Activated CD8-positive, alpha-beta memory T cell treated with anti-CD3 and anti-CD28 coated beads for 36 hours (primary cell): ENCODE measurements around the gene MSANTD1. TPM values are rescaled to one million over a fixed set of nuclear protein-coding genes. Genes with fewer than 3 reads are reported as not detected.

Experiments
- CTCF ChIA-PET: fragments of 350-600 bp; sonication (Branson Sonifier 250); formaldehyde crosslinking; loops from one replicate; lab custom pipeline; 2021; ENCODE audit warnings: antibody characterized with exemption; lab: Charles Lee
- POLR2A ChIA-PET: fragments of 350-600 bp; sonication (Branson Sonifier 250); formaldehyde crosslinking; loops from one replicate; lab custom pipeline; 2021; ENCODE audit warnings: antibody characterized with exemption; lab: Charles Lee
- total RNA-seq, 2 experiments: library from RNA; stranded (reverse); gene quantifications; one replicate each; pipeline ENCODE4 v1.2.3, GENCODE V29; 2021

Gene MSANTD1
- total RNA-seq: under 1 TPM; 0.21 to 0.44 TPM

GRCh38 chr4:3248811-3249661 lies at the start of gene MSANTD1:
TSS of gene MSANTD1 (plus strand) at chr4:3249159. CDS start at chr4:3249223, 64 bp downstream.
- ChIA-PET CTCF (no interaction called here), POLR2A (no interaction called here)

GRCh38 chr4:3199653-3200422 lies 49.1 kb upstream of the MSANTD1 start:
- POLR2A ChIA-PET: no interaction called here
- CTCF ChIA-PET: interaction anchor here (0.6 kb wide), 1 partner anchor 162 kb away, joined by 3 read pairs; no protein-coding TSS in a partner anchor

GRCh38 chr4:3200423-3201090 lies 48.4 kb upstream of the MSANTD1 start:
- POLR2A ChIA-PET: no interaction called here

GRCh38 chr4:3201718-3202702 lies 46.9 kb upstream of the MSANTD1 start:
- CTCF ChIA-PET: interaction anchor here (1.3 kb wide), 1 partner anchor 12 kb away, joined by 5 read pairs; no protein-coding TSS in a partner anchor
- POLR2A ChIA-PET: interaction anchor here (0.6 kb wide), 1 partner anchor 330 kb away, joined by 3 read pairs; the partner anchor contains the start of gene LRPAP1

More at GRCh38 chr4:3200423-3201090, 48.4 kb upstream of the MSANTD1 start:
- CTCF ChIA-PET: interaction anchor here (0.6 to 1.3 kb wide), 2 partner anchors 13 to 163 kb away, joined by 3 to 5 read pairs; no protein-coding TSS in a partner anchor

GRCh38 chr4:3202836-3203820 lies 45.8 kb upstream of the MSANTD1 start:
- ChIA-PET CTCF (no interaction called here), POLR2A (no interaction called here)

GRCh38 chr4:3203971-3204431 lies 45.0 kb upstream of the MSANTD1 start:
- ChIA-PET CTCF (no interaction called here), POLR2A (no interaction called here)

- ChIA-PET POLR2A (no interaction called here), CTCF (no interaction called here)
These were observed 43.0 kb upstream of the MSANTD1 start for GRCh38 chr4:3205995-3206394.

GRCh38 chr4:3206439-3207100 lies 42.4 kb upstream of the MSANTD1 start:
- CTCF ChIA-PET: no interaction called here
- POLR2A ChIA-PET: no interaction called here

GRCh38 chr4:3207531-3208037 lies 41.4 kb upstream of the MSANTD1 start:
- ChIA-PET CTCF (no interaction called here), POLR2A (no interaction called here)

GRCh38 chr4:3208826-3209225 lies 40.1 kb upstream of the MSANTD1 start:
- ChIA-PET POLR2A (no interaction called here), CTCF (no interaction called here)

- CTCF ChIA-PET: no interaction called here
- POLR2A ChIA-PET: no interaction called here
These were observed 39.2 kb upstream of the MSANTD1 start for GRCh38 chr4:3209551-3210325.

- POLR2A ChIA-PET: no interaction called here
These were observed 38.5 kb upstream of the MSANTD1 start for GRCh38 chr4:3210467-3210866.

GRCh38 chr4:3211866-3212265 lies 37.1 kb upstream of the MSANTD1 start:
- POLR2A ChIA-PET: interaction anchor here (0.6 kb wide), 1 partner anchor 129 kb away, joined by 4 read pairs; no protein-coding TSS in a partner anchor
- CTCF ChIA-PET: interaction anchor here (0.6 to 1.0 kb wide), 4 partner anchors 12 to 599 kb away, joined by 3 to 4 read pairs (median 3); no protein-coding TSS in a partner anchor

More at GRCh38 chr4:3210467-3210866, 38.5 kb upstream of the MSANTD1 start:
- CTCF ChIA-PET: no interaction called here

GRCh38 chr4:3212391-3213105 lies 36.4 kb upstream of the MSANTD1 start:
- CTCF ChIA-PET: interaction anchor here (1.0 kb wide), 1 partner anchor 14 kb away, joined by 4 read pairs; no protein-coding TSS in a partner anchor
- POLR2A ChIA-PET: interaction anchor here (0.6 kb wide), 1 partner anchor 129 kb away, joined by 4 read pairs; no protein-coding TSS in a partner anchor

- POLR2A ChIA-PET: no interaction called here
- CTCF ChIA-PET: interaction anchor here (1.0 kb wide), 1 partner anchor 12 kb away, joined by 5 read pairs; no protein-coding TSS in a partner anchor
These were observed 35.9 kb upstream of the MSANTD1 start for GRCh38 chr4:3213106-3213425.
